Inflammatory macrophage (primary cell): ENCODE results near the gene ELMO3.

Experiments used
- DNase-seq, 2 donors: peaks; one replicate each; pipeline ENCODE4 v3.0.0-alpha.2; 2020 to 2022

Gene ELMO3

GRCh38 chr16:67244387-67245185, 45.7 kb downstream of the ELMO3 start:
- peak; percentile 97 to 98 for DNase-seq

- DNase-seq, result no peak
Measured at GRCh38 chr16:67245186-67245585, 46.3 kb downstream of the ELMO3 start.

- DNase-seq, result no peak
Measured at GRCh38 chr16:67245674-67246080, 46.7 kb downstream of the ELMO3 start.

- DNase-seq, result peak; percentile 63 to 81
Measured at GRCh38 chr16:67246081-67246755, 47.3 kb downstream of the ELMO3 start.

- no peak for DNase-seq
Measured at GRCh38 chr16:67246756-67247191, 47.8 kb downstream of the ELMO3 start.

- peak; percentile 96 for DNase-seq
Measured at GRCh38 chr16:67247192-67248072, 48.5 kb downstream of the ELMO3 start, which contains the start of gene FHOD1. Gene FHOD1 (minus strand): TSS chr16:67247481. CDS start chr16:67247410, 71 bp downstream.

- no peak for DNase-seq
Measured at GRCh38 chr16:67248073-67248400, 49.1 kb downstream of the ELMO3 start.

GRCh38 chr16:67248401-67249177, 49.7 kb downstream of the ELMO3 start, which contains the start of gene SLC9A5:
Gene SLC9A5 (plus strand): TSS chr16:67248979. CDS start chr16:67249015, 36 bp downstream.
- DNase-seq, result no peak

- DNase-seq, result no peak
Measured at GRCh38 chr16:67249178-67250044, 50.5 kb downstream of the ELMO3 start.

GRCh38 chr16:67250045-67250327, 51.1 kb downstream of the ELMO3 start:
- DNase-seq, result no peak

- DNase-seq, result no peak
Measured at GRCh38 chr16:67252609-67253497, 53.9 kb downstream of the ELMO3 start.
